SK-N-SH (cell line): Measurements from ENCODE around the gene NYAP2. TPM values are rescaled to one million over a fixed set of nuclear protein-coding genes. Genes with fewer than 3 reads are reported as not detected.

Experiments used
- CTCF ChIA-PET: fragments of 300-600, 350-600 bp; formaldehyde crosslinking; extraction: SDS; loops from one replicate; lab custom pipeline; 2021; lab: Yijun Ruan, JAX
- POLR2A ChIA-PET: fragments of 350-600 bp; sonication (Branson Sonifier 250); formaldehyde crosslinking; extraction: SDS; loops from one replicate; lab custom pipeline; 2020; ENCODE audit warnings: antibody characterized with exemption, inconsistent platforms; lab: Yijun Ruan, JAX
- DNase-seq: peaks from one replicate; pipeline ENCODE4 v3.0.0; 2012
- H2AFZ ChIP-seq: fragments of 200-600 bp; sonication (generic); 2 replicates; pipeline ENCODE4 v1.8.1; 2016; ENCODE audit warnings: antibody characterized with exemption, mild to moderate bottlenecking, low read depth
- H3F3A ChIP-seq: fragments of 200-600 bp; sonication (generic); replicated peaks from 2 replicates; pipeline ENCODE3; 2016; ENCODE audit warnings: antibody characterized with exemption, mild to moderate bottlenecking; ENCODE audit not compliant: insufficient read depth
- H3K27ac ChIP-seq, 2 experiments: fragments of 200-500 bp in 1 of 2; fragments of 200-600 bp in 1 of 2; sonication (Bioruptor generic) in 1 of 2; sonication (generic), shearing (Covaris generic) in 1 of 2; 2 replicates each; pipeline versions ENCODE4 v1.5.1 to v1.6.1; 2014 to 2016; ENCODE audit warnings: low read depth in 2 of 2, inconsistent platforms in 1 of 2, low read length in 1 of 2, mild to moderate bottlenecking in 1 of 2, mixed read lengths in 1 of 2
- H3K27me3 ChIP-seq: fragments of 200-600 bp; sonication (generic), shearing (Covaris generic); 2 replicates; pipeline ENCODE4 v1.6.1; 2016; ENCODE audit warnings: mixed run types; ENCODE audit not compliant: insufficient read depth
- H3K36me3 ChIP-seq, 2 experiments: fragments of 200-500 bp in 1 of 2; fragments of 200-600 bp in 1 of 2; sonication (Bioruptor generic) in 1 of 2; sonication (generic) in 1 of 2; replicated peaks in 1 of 2; 2 replicates each; pipeline versions ENCODE3 to v1.5.1; 2014 to 2016; ENCODE audit warnings: low read length in 1 of 2, mild to moderate bottlenecking in 1 of 2; ENCODE audit not compliant: insufficient read depth in 2 of 2, control insufficient read depth in 1 of 2
- H3K4me1 ChIP-seq, 2 experiments: fragments of 200-500 bp in 1 of 2; fragments of 200-600 bp in 1 of 2; sonication (Bioruptor generic) in 1 of 2; sonication (generic), shearing (Covaris generic) in 1 of 2; 2 replicates each; pipeline versions ENCODE4 v1.5.1 to v1.6.1; 2014 to 2016; ENCODE audit warnings: low read depth in 1 of 2, low read length in 1 of 2, mixed run types in 1 of 2; ENCODE audit not compliant: insufficient read depth in 2 of 2, control insufficient read depth in 1 of 2
- H3K4me2 ChIP-seq: fragments of 200-600 bp; sonication (generic), shearing (Covaris generic); 2 replicates; pipeline ENCODE4 v1.6.1; 2017; ENCODE audit warnings: mixed run types
- H3K4me3 ChIP-seq, 2 experiments: fragments of 200-500 bp in 1 of 2; fragments of 200-600 bp in 1 of 2; sonication (Bioruptor generic) in 1 of 2; sonication (generic), shearing (Covaris generic) in 1 of 2; 2 replicates each; pipeline versions ENCODE4 v1.5.1 to v1.8.1; 2014 to 2016; ENCODE audit warnings: low read depth in 2 of 2, inconsistent platforms in 1 of 2, low read length in 1 of 2, mild to moderate bottlenecking in 1 of 2, mixed read lengths in 1 of 2, moderate library complexity in 1 of 2
- H3K79me2 ChIP-seq: fragments of 200-600 bp; sonication (generic); 2 replicates; pipeline ENCODE4 v1.8.1; 2017; ENCODE audit warnings: mild to moderate bottlenecking; ENCODE audit not compliant: insufficient read depth
- H3K9ac ChIP-seq: fragments of 200-600 bp; sonication (generic); 2 replicates; pipeline ENCODE4 v1.6.1; 2017; ENCODE audit warnings: mixed run types
- H3K9me2 ChIP-seq: fragments of 200-600 bp; sonication (generic); 2 replicates; pipeline ENCODE4 v1.6.1; 2017; ENCODE audit warnings: mixed run types
- H3K9me3 ChIP-seq: fragments of 200-600 bp; sonication (generic); 2 replicates; pipeline ENCODE4 v1.6.1; 2017; ENCODE audit warnings: mixed run types, mild to moderate bottlenecking, moderate library complexity
- H4K20me1 ChIP-seq: fragments of 200-600 bp; sonication (generic); 2 replicates; pipeline ENCODE4 v1.6.1; 2017; ENCODE audit warnings: mild to moderate bottlenecking, mixed run types; ENCODE audit not compliant: insufficient read depth
- ELF1 ChIP-seq: IDR thresholded peaks from 2 replicates; pipeline ENCODE4 v1.4.0; 2012
- EP300 ChIP-seq, 2 experiments: IDR thresholded peaks; 2 replicates each; pipeline versions ENCODE4 v1.4.0 to v1.6.1; 2012; ENCODE audit warnings: borderline replicate concordance in 1 of 2, low read depth in 1 of 2, low read length in 1 of 2
- FOSL2 ChIP-seq: IDR thresholded peaks from 2 replicates; pipeline ENCODE4 v1.4.0; 2012; ENCODE audit warnings: low read depth, mild to moderate bottlenecking, moderate library complexity, borderline replicate concordance
- FOXJ3 ChIP-seq: sonication (generic); formaldehyde crosslinking; IDR thresholded peaks from 2 replicates; pipeline ENCODE4 v1.5.1; 2020; ENCODE audit warnings: mild to moderate bottlenecking, missing genetic modification reagents
- FOXM1 ChIP-seq: IDR thresholded peaks from 2 replicates; pipeline ENCODE4 v1.4.0; 2012; ENCODE audit warnings: low read depth, mild to moderate bottlenecking
- GABPA ChIP-seq: IDR thresholded peaks from 2 replicates; pipeline ENCODE4 v1.4.0; 2012; ENCODE audit warnings: low read depth, mild to moderate bottlenecking
- MXI1 ChIP-seq: IDR thresholded peaks from 2 replicates; pipeline ENCODE4 v1.6.1; 2012; ENCODE audit warnings: mild to moderate bottlenecking, low read depth, low read length, improper control_type of control experiment
- NRF1 ChIP-seq: IDR thresholded peaks from 2 replicates; pipeline ENCODE4 v1.6.1; 2012; ENCODE audit warnings: low read depth, mild to moderate bottlenecking, low read length
- POLR2AphosphoS5 ChIP-seq: IDR thresholded peaks from 2 replicates; pipeline ENCODE4 v1.6.1; 2012; ENCODE audit warnings: low read depth, low read length
- RFX5 ChIP-seq: IDR thresholded peaks from 2 replicates; pipeline ENCODE4 v1.6.1; 2012; ENCODE audit warnings: mild to moderate bottlenecking, improper control_type of control experiment, low read length
- WGBS: methylation state at CpG from one replicate; pipeline ENCODE4 v1.1.6; 2017; ENCODE audit warnings: low lambda C conversion rate; 5-methylcytosine and 5-hydroxymethylcytosine counted together
- polyA plus RNA-seq, 3 experiments: library from polyadenylated mRNA; depleted of rRNA; stranded (reverse); fragments of >200 nt; gene quantifications; 2 replicates each; pipeline ENCODE4 v1.2.3, GENCODE V29; 2012
- TF ChIP-seq, protein P1 (sequence below): IDR thresholded peaks from 2 replicates; pipeline ENCODE4; 2012
- TF ChIP-seq, protein P2 (sequence below): fragments of 150-350 bp; IDR thresholded peaks from 2 replicates; pipeline ENCODE4 v1.6.1; 2016; ENCODE audit warnings: mild to moderate bottlenecking, low read depth, low read length
- TF ChIP-seq, protein P3 (sequence below): fragments of 200-600 bp; sonication (generic); IDR thresholded peaks from 2 replicates; pipeline ENCODE4 v1.6.1; 2017; ENCODE audit warnings: antibody characterized with exemption, mild to moderate bottlenecking, moderate library complexity

The NYAP2 gene
- polyA plus RNA-seq, 1 of the 3 experiments (the other 2 are of a cell fraction): not detected

DNA sequence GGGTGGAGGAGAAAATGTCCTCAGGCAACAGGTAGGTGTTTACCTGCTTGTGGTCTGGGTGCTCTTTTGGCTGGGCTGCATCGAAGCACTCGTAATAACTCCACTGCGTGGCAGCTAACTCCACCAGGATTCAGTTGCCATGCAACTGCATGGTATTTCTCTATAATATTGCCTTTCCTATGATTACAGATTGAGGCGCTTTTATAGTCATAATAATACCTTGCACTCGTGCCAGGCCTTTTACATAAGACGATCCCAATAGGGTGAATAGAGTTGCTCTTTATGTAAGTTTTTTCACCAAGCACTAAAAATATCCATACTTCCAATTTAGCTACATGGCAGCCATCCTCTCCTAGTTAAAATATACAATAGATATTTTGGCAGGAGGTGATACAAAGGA is 19.7 kb upstream of the NYAP2 start:
- H3K36me3 ChIP-seq: no peaks in the 10 kb centered on the region
- H3K4me2 ChIP-seq: no peak overlapping the region
- H4K20me1 ChIP-seq: no peaks in the 10 kb centered on the region
- WGBS: 60% methylated on average over 6 of the region's 6 CpGs
- H3K9me3 ChIP-seq: no peaks in the 10 kb centered on the region
- H3K9ac ChIP-seq: no peak overlapping the region
- H3K9me2 ChIP-seq: no peaks in the 10 kb centered on the region
- TF ChIP-seq FOXM1: no peak
- TF ChIP-seq FOSL2: no peak
- no peak for TF ChIP-seq FOXJ3 (CRISPR knock-in tag)
- TF ChIP-seq NRF1: no peak
- no peak for TF ChIP-seq EP300 (IDR thresholded peaks at IDR 0.05; ENCODE audit: borderline replicate concordance in 1 of 2, low read depth in 1 of 2, low read length in 1 of 2)
- no peak for TF ChIP-seq MXI1
- no peak for TF ChIP-seq GABPA
- no peaks in the 10 kb centered on the region for H3K4me1 ChIP-seq
- H2AFZ ChIP-seq: no peak overlapping the region
- CTCF ChIA-PET: no interaction called here
- no peak overlapping the region for H3K4me3 ChIP-seq
- no peaks in the 10 kb centered on the region for H3F3A ChIP-seq
- H3K27ac ChIP-seq: no peak overlapping the region
- H3K79me2 ChIP-seq: no peaks in the 10 kb centered on the region
- H3K27me3 ChIP-seq: no peaks in the 10 kb centered on the region
- POLR2A ChIA-PET: no interaction called here
- no peak for DNase-seq

GRCh38 chr2:225381609-225382008 is 17.9 kb upstream of the NYAP2 start:
- no peak for DNase-seq
- Histone ChIP-seq H4K20me1 (no peaks in the 10 kb centered on the region; the same call in 1 of the 2 replicates), H3K9ac (no peak overlapping the region), H3K4me1 (no peaks in the 10 kb centered on the region), H3K36me3 (no peaks in the 10 kb centered on the region), H3K9me2 (no peaks in the 10 kb centered on the region), H2AFZ (no peak overlapping the region), H3K27ac (no peak overlapping the region), H3K4me3 (no peak overlapping the region), H3K27me3 (no peaks in the 10 kb centered on the region), H3K4me2 (no peak overlapping the region), H3K9me3 (no peaks in the 10 kb centered on the region)
- WGBS: 37% methylated on average over 3 of the region's 4 CpGs
- CTCF ChIA-PET: interaction anchor here (0.9 to 1.3 kb wide), 2 partner anchors 98 to 171 kb away, joined by 3 read pairs; no protein-coding TSS in a partner anchor
- TF ChIP-seq POLR2AphosphoS5 (no peak), RFX5 (no peak), ELF1 (no peak)
- TF ChIP-seq, protein P1, sequence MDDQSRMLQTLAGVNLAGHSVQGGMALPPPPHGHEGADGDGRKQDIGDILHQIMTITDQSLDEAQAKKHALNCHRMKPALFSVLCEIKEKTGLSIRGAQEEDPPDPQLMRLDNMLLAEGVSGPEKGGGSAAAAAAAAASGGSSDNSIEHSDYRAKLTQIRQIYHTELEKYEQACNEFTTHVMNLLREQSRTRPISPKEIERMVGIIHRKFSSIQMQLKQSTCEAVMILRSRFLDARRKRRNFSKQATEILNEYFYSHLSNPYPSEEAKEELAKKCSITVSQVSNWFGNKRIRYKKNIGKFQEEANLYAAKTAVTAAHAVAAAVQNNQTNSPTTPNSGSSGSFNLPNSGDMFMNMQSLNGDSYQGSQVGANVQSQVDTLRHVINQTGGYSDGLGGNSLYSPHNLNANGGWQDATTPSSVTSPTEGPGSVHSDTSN: no peak
- TF ChIP-seq, protein P2, sequence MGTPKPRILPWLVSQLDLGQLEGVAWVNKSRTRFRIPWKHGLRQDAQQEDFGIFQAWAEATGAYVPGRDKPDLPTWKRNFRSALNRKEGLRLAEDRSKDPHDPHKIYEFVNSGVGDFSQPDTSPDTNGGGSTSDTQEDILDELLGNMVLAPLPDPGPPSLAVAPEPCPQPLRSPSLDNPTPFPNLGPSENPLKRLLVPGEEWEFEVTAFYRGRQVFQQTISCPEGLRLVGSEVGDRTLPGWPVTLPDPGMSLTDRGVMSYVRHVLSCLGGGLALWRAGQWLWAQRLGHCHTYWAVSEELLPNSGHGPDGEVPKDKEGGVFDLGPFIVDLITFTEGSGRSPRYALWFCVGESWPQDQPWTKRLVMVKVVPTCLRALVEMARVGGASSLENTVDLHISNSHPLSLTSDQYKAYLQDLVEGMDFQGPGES: no peak
- TF ChIP-seq, protein P3, sequence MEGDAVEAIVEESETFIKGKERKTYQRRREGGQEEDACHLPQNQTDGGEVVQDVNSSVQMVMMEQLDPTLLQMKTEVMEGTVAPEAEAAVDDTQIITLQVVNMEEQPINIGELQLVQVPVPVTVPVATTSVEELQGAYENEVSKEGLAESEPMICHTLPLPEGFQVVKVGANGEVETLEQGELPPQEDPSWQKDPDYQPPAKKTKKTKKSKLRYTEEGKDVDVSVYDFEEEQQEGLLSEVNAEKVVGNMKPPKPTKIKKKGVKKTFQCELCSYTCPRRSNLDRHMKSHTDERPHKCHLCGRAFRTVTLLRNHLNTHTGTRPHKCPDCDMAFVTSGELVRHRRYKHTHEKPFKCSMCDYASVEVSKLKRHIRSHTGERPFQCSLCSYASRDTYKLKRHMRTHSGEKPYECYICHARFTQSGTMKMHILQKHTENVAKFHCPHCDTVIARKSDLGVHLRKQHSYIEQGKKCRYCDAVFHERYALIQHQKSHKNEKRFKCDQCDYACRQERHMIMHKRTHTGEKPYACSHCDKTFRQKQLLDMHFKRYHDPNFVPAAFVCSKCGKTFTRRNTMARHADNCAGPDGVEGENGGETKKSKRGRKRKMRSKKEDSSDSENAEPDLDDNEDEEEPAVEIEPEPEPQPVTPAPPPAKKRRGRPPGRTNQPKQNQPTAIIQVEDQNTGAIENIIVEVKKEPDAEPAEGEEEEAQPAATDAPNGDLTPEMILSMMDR: no peak
- TF ChIP-seq, all 33 proteins: peak for 0
- POLR2A ChIA-PET: no interaction called here
- H3K79me2 ChIP-seq: no peaks in the 10 kb centered on the region
- no peaks in the 10 kb centered on the region for H3F3A ChIP-seq
